HS-27A (cell line): ENCODE measurements around the gene EGFLAM.

ENCODE experiments used
- DNase-seq: peaks from one replicate; pipeline ENCODE4 v3.0.0-alpha.2; 2012; ENCODE audit warnings: low read depth, missing footprints

EGFLAM gene

GRCh38 chr5:38471709-38472108, 213.3 kb downstream of the EGFLAM start:
- DNase-seq: no peak

GRCh38 chr5:38472541-38472940, 214.2 kb downstream of the EGFLAM start:
- no peak for DNase-seq

- no peak for DNase-seq
Measured at GRCh38 chr5:38473008-38473407, 214.6 kb downstream of the EGFLAM start.

- DNase-seq: no peak
Measured at GRCh38 chr5:38478166-38478565, 219.8 kb downstream of the EGFLAM start.

- DNase-seq: no peak
Measured at GRCh38 chr5:38478878-38479277, 220.5 kb downstream of the EGFLAM start.

- DNase-seq: no peak
Measured at GRCh38 chr5:38479315-38479904, 221.1 kb downstream of the EGFLAM start.

GRCh38 chr5:38483805-38484398, 225.5 kb downstream of the EGFLAM start:
- no peak for DNase-seq

GRCh38 chr5:38494175-38494574, 235.8 kb downstream of the EGFLAM start:
- DNase-seq: no peak

- no peak for DNase-seq
Measured at GRCh38 chr5:38494763-38495162, 236.4 kb downstream of the EGFLAM start.

GRCh38 chr5:38497946-38498345, 239.6 kb downstream of the EGFLAM start:
- DNase-seq: no peak

- peak; percentile 61 for DNase-seq
Measured at GRCh38 chr5:38500573-38501260, 242.4 kb downstream of the EGFLAM start.

GRCh38 chr5:38506302-38506701, 247.9 kb downstream of the EGFLAM start:
- no peak for DNase-seq

- DNase-seq: peak; percentile 66
Measured at GRCh38 chr5:38509185-38509584, 250.8 kb downstream of the EGFLAM start.
